SKM-1 (cell line): ENCODE results near the gene TPD52L1.

Experiments used
- DNase-seq: peaks from one replicate; lab custom pipeline; 2025; ENCODE audit not compliant: unreplicated experiment; lab: John Stamatoyannopoulos, UW

Gene TPD52L1

DNA sequence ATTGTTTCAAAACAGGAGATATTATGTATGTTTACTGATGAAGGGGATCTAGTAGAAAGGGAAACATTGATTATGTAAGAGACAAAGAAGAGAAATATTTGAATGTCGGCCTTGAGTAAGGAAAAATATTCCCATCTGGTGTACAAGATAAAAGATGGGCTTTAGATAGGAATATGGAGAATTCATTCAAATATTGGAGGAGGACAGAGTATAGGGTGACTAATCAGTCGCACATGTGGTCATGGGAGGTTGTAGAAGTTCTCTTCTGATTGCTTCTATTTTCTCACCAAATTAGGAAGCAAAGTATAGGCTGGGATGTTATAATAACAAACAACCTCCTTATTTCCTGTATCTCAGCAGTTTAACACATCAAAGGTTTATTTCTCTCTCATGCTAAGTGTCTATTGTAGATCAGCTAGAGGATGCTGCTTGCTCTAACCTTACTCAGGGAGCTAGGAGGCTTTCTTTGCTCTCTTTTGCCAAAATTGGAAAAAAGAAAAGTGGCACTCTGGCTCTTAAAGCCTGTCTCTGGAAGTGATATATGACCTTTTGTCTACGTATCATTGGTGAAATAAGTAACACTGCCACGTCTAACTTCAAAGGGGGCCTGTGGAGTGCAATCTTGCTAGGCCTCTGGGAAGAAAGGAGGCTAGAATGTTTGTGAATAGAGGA lies 149.4 kb downstream of the TPD52L1 start:
- DNase-seq = no peak

- no peak for DNase-seq
Observed at GRCh38 chr6:125303512-125303854, 149.9 kb downstream of the TPD52L1 start.

DNA sequence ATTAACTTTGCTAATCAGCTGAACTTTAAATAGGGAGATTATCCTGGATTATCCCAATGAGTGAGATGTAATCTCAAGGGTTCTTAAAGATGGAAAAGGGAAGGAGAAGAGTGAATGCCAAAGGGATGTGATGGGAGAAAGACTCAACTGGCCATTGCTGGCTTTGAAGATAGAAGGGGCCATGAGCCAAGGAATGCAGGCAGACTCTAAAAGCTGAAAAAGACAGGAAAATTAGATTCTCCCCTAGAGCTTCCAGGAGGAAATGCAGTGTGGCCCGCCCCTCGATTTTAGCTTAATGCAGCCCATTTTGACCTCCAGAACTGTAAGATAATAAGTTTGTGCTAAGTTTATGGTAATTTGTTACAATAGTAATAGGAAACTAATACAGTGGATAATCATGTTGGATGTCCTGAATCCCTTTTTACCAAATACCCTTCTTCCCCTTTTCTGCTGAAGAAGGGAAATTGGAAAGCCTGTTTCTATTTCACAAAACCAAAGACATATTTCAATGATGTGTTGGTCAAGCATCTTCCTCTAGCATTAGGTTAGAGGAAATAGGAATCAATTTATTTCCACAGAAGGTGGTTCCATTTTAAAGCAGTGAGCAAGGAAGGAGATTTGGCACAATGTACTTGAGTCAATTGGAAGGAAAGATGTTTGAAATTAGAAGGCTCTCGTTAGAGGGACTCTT lies 151.5 kb downstream of the TPD52L1 start:
- no peak for DNase-seq

DNA sequence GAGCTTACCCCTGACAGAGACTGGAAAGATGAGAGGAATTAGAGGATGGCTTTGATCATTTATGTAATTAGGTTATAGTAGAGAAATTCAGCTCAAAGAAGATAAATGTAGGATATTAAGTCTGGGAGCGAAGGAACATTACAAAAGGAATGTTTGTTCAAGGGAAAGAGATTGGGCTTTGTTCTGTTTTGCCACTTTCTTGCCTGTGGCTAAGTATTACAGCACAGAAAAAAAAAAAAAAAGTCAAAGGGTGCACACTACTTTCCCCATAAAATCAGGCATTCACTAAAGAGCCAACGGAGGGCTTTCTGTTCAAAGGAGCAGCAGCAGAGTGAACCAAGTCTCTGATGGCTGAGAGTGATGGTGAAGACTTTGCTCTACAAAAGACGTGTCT lies 153.2 kb downstream of the TPD52L1 start:
- no peak for DNase-seq

GRCh38 chr6:125307150-125307838 lies 153.7 kb downstream of the TPD52L1 start:
- no peak for DNase-seq

DNA sequence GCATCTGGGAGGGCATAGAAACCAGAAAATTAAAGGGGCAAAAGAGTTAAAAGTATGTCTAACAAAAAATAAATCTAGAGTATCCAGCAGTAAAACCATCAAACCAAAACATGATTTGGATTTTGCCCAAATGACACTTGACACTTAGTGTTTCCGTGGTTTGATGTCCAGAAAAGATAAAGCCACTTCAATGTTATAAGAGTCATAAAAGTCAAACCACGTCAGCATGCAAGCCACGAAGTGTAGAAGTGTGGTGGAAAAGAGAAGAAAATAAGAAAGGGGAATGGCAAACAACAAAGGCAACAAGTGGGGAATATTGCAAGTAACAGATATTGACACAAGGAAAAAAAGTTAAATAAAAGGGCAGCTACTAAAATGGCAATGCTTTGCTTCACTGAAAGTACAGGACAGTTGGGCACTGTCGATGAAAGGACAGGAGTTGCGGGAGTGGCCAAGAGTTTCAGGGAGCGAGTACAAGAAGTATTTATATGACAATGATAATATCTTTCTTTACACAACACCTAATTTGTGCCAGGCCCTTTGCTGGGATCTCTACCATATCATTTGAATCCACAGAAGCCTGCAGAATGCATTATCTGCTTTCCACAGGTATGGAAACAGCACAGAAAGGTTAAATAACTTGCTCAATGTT lies 154.5 kb downstream of the TPD52L1 start:
- no peak for DNase-seq

- peak; percentile 35 for DNase-seq
Observed at GRCh38 chr6:125310994-125311649, 157.5 kb downstream of the TPD52L1 start.

DNA sequence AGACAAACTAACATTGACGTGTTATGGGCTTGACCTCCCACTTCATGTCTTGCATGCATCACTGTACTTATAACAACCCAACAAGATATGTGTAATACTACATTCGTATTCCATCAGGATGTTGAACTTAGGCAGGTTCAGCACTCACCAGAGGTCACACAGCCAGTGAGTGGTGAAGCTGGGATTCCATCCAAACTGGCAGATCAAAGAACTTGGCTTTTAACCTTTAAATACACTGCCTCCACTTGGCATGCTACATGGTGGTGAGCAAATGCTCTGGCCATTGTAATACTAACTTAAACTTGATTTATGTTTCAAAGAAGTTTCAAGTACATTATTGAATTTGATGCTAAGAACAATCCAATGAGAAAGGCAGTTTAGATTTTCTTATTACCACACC lies 158.9 kb downstream of the TPD52L1 start:
- no peak for DNase-seq

GRCh38 chr6:125312950-125313349 lies 159.4 kb downstream of the TPD52L1 start:
- no peak for DNase-seq
